ENCODE measurements around the gene IFITM2.
"Not testable (repeated sequence)": the region's sequence is repeated elsewhere in the genome, so short reads cannot be mapped to it uniquely, and the experiment has no call there.

The IFITM2 gene

DNA sequence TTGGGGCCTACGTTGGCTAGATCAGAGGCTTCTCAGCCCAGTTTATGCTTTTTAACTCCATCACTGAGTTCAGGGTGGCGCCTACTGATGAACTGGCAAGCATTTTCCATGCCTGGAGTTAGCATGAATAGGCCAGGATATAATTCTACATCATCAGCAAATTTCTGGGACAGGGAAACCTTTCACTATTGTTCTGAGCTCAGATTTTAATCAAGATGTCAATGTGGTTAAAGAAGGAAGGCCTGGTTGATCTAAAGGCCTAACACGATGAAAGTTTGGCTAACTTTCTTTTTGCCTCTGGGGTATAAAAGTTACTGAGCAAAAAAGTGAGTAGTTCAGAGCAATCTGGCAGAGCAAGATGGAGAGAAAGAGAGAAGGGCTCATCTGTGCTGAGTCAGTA is 34.7 kb downstream of the IFITM2 start:
- DNase-seq (ENCODE audit: low read depth), result no peak

DNA sequence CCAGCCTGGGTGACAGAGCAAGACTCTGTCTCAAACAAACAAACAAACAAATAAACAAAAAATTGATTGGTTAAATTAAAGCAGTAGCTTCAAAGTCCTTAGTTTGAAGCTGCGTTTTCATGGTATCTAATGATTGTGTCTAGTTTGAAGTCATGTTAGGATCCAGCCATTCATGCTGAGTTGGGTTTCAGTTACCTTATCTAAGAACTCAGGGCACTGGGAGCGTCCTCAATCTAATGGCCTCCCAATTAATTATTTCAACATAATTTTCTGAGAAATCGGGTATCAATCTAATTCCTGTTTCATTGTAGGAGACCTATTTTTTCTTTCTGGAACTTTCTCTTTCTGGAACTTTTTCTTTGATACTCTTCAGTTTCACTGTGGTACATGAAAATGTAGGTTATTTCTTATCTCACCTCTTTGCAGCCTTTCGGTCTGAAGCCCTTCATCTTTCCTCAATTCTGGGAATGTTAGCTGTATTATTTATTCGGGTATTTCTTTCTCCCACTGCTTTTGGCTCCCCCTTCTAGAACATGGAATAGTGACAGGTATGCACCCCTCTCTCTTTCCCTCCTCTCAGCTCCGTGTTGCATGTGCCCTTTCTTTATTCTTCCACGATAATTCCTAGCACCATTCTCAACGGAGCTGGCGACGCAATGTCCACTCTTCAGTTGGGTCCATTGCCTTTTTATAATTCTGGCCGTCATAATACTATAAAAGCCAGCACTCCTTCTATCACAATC is 37.4 kb downstream of the IFITM2 start:
- DNase-seq (ENCODE audit: low read depth), result no peak

- no peak for DNase-seq (ENCODE audit: low read depth)
These were observed 38.9 kb downstream of the IFITM2 start for GRCh38 chr11:346529-346928.

GRCh38 chr11:349270-349954 is 41.8 kb downstream of the IFITM2 start:
- not testable (repeated sequence) for DNase-seq (ENCODE audit: low read depth)

DNA sequence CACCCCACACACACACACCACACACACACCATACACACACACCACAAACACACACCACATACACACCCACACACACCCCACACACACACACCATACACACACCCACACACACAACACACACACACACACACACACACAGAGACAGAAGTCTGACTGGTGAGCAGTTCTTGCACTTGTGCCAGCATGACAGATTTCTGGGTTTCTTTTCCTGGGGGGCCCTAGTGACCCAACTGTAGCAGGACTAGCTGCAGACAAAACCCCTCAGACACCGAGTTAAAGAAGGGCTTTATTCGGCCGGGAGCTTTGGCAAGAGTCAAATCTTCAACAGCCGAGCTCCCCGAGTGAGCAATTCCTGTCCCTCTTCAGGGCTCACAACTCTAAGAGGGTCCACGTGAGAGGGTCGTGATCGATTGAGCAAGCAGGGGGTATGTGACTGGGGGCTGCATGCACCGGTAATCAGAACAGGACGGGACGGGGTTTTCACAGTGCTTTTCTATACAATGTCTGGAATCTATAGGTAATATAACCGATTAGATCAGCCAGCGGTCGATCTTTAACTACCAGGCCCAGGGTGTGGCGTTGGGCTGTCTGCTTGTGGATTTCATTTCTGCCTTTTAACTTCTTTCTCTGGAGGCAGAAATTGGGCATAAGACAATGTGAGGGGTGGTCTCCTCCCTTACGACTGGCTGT is 42.6 kb downstream of the IFITM2 start:
- DNase-seq (ENCODE audit: low read depth), result not testable (repeated sequence)

- peak; percentile 48 for DNase-seq (ENCODE audit: low read depth)
These were observed 43.2 kb downstream of the IFITM2 start for GRCh38 chr11:350723-351255.

- DNase-seq (ENCODE audit: low read depth), result no peak
These were observed 43.8 kb downstream of the IFITM2 start for GRCh38 chr11:351411-351810.

DNA sequence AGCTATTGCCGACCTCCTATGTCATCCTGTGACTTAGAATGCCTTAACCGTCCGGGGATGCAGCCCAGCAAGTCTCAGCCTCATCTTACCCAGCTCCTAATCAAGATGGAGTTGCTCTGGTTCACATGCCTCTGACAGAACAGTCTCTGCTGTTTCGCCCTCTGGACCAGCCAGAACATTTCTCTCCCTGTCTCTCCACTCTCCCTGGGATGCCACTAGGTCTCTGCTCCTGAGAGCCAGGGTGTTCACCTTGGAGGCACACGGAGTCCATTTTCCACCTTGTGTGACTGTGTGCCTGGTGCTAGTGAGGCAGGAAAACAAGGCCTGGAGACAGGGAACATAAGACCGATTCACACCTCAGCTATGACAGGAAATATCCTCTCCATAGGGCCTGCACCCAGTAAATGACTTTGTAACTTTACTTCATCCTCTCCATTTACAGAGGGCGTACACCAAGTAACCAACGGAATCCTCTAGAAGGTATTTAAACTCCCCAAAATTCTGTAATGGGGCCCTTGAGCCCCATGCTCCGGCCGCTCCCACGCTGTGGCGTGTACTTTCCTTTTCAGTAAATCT is 44.9 kb downstream of the IFITM2 start:
- DNase-seq (ENCODE audit: low read depth), result no peak

DNA sequence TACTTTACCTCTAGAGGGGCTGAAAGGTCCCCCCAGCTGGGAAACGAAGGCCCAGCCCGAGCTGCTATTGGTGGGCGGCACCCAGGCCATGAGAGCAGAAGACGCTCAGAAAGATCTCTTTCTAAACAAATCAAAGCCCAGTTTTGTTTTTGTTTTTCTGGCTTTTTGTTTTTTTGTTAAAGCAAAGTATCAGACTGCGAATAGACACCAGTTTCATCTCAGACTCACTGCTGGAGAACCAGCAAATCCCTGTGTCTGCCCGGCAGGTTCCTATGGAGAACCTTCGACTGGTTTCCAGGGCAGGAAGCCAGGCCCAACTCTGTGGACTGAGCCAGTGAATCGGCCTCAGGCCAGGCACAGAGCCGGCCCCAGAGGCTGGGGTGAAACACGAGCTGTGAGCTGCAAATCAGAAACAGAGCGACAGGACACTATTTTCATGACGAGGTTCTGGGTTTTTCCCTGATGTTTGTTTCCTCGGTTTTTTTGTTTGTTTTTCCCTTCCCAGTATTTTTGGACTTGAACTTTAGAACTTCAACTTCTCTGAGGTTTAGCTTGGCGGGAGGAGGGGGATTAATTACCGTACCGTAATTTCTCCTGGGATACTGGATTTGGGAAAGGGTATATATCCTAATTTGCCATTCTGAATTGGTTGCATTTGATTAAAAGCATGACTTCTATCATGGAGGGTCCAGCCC is 45.7 kb downstream of the IFITM2 start:
- DNase-seq (ENCODE audit: low read depth), result peak; percentile 83

GRCh38 chr11:355581-356458 is 48.2 kb downstream of the IFITM2 start:
- peak; percentile 97 for DNase-seq (ENCODE audit: low read depth)

GRCh38 chr11:356610-357009 is 49.0 kb downstream of the IFITM2 start:
- DNase-seq (ENCODE audit: low read depth), result no peak

- no peak for DNase-seq (ENCODE audit: low read depth)
These were observed 50.0 kb downstream of the IFITM2 start for GRCh38 chr11:357582-357981.

DNA sequence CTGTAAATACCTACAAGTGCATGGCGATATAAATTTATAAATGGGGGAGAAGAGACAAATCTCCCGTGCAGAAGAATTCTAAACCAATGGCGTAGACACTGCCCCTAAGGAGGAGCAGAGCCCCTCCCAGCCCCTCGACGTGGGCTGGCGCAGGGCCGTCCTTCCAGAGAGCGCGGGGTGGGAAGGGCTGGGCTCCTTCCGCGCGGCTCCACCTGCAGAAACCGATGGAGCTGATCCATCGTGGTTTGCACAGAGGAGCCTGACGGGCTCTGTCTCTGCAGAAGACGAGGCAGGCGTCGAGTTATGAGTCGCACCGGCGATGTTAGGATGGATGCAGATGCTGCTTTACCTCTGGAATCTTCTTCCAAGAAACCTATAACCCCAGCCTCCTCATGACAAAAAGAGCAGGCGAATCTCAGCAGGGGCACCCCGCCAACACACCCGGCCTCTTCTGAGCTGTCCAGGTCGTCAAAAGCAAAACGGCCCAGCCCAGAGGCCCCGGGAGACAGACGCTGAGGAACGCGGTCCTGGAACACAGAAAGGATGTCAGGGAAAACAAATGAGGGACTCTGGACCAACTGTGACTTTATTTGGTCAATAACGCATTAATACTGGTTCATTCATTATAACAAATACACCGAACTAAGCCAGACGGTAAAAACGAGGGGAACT is 50.6 kb downstream of the IFITM2 start:
- DNase-seq (ENCODE audit: low read depth), result no peak
